ENCODE data around the gene FBRS. TPM values are rescaled to one million over a fixed set of nuclear protein-coding genes. Genes with fewer than 3 reads are reported as not detected.

FBRS gene
- total RNA-seq, 1 experiment from 2014 or later: 128 TPM

GRCh38 chr16:30663038-30663437, 4.8 kb downstream of the FBRS start:
- H3F3A ChIP-seq (ENCODE audit: insufficient read depth, low read depth): peaks cover 6% of the 10 kb centered on the region
- H3K27ac ChIP-seq: no peak overlapping the region
- H3K9me3 ChIP-seq (ENCODE audit: insufficient read depth, low read depth): no peaks in the 10 kb centered on the region
- TF ChIP-seq EZH2 (IDR thresholded peaks at IDR 0.05; ENCODE audit: low read depth): no peak
- no peak for TF ChIP-seq CTCF (conservative IDR thresholded peaks at IDR 0.05)
- no TSS peak for BruUV-seq (replicated peaks)
- no peaks in the 10 kb centered on the region for H3K27me3 ChIP-seq (ENCODE audit: insufficient read depth, low read depth)
- H4K20me1 ChIP-seq (ENCODE audit: insufficient read depth): peaks cover 31% of the 10 kb centered on the region
- H3K4me2 ChIP-seq: no peak overlapping the region
- ChIA-PET CTCF (interaction anchor here (0.7 kb wide), 1 partner anchor 270 kb away, joined by 3 read pairs; no protein-coding TSS in a partner anchor), POLR2A (ENCODE audit: unreplicated experiment) (no interaction called here)
- intact Hi-C loops (cut with micrococcal nuclease; ENCODE audit: unreplicated experiment): no loop called here
- H3K9me2 ChIP-seq (ENCODE audit: insufficient read depth): no peaks in the 10 kb centered on the region
- peaks cover 42% of the 10 kb centered on the region for H3K36me3 ChIP-seq (ENCODE audit: low read depth)
- no peak overlapping the region for H3K4me3 ChIP-seq
- DNase-seq: no peak
- H3K4me1 ChIP-seq (replicated peaks; ENCODE audit: insufficient read depth): peaks cover 15% of the 10 kb centered on the region
- H2AFZ ChIP-seq: no peak overlapping the region
- peaks cover 43% of the 10 kb centered on the region for H3K79me2 ChIP-seq (ENCODE audit: low read depth)

- H3K4me1 ChIP-seq (replicated peaks; ENCODE audit: insufficient read depth): peaks cover 15% of the 10 kb centered on the region
- H3K27ac ChIP-seq: no peak overlapping the region
- peaks cover 42% of the 10 kb centered on the region for H3K36me3 ChIP-seq (ENCODE audit: low read depth)
- intact Hi-C loops (cut with micrococcal nuclease; ENCODE audit: unreplicated experiment): no loop called here
- H3K27me3 ChIP-seq (ENCODE audit: insufficient read depth, low read depth): no peaks in the 10 kb centered on the region
- H3K79me2 ChIP-seq (ENCODE audit: low read depth): peaks cover 43% of the 10 kb centered on the region
- H3K9me3 ChIP-seq (ENCODE audit: insufficient read depth, low read depth): no peaks in the 10 kb centered on the region
- H3F3A ChIP-seq (ENCODE audit: insufficient read depth, low read depth): peaks cover 4% of the 10 kb centered on the region
- TF ChIP-seq CTCF (conservative IDR thresholded peaks at IDR 0.05): no peak
- TF ChIP-seq EZH2 (IDR thresholded peaks at IDR 0.05; ENCODE audit: low read depth): no peak
- POLR2A ChIA-PET (ENCODE audit: unreplicated experiment): no interaction called here
- H3K9me2 ChIP-seq (ENCODE audit: insufficient read depth): no peaks in the 10 kb centered on the region
- no TSS peak for BruUV-seq (replicated peaks)
- H3K4me3 ChIP-seq: no peak overlapping the region
- H4K20me1 ChIP-seq (ENCODE audit: insufficient read depth): peaks cover 31% of the 10 kb centered on the region
- H2AFZ ChIP-seq: no peak overlapping the region
- CTCF ChIA-PET: no interaction called here
- DNase-seq: no peak
- no peak overlapping the region for H3K4me2 ChIP-seq
Measured at GRCh38 chr16:30663820-30664219, 5.6 kb downstream of the FBRS start.

- no peak overlapping the region for H3K4me2 ChIP-seq
- H3K36me3 ChIP-seq (ENCODE audit: low read depth): peaks cover 42% of the 10 kb centered on the region
- no peaks in the 10 kb centered on the region for H3K9me2 ChIP-seq (ENCODE audit: insufficient read depth)
- H4K20me1 ChIP-seq (ENCODE audit: insufficient read depth): peaks cover 31% of the 10 kb centered on the region
- no peak overlapping the region for H3K27ac ChIP-seq
- ChIA-PET CTCF (interaction anchor here (0.6 kb wide), 1 partner anchor 573 kb away, joined by 4 read pairs; no protein-coding TSS in a partner anchor), POLR2A (ENCODE audit: unreplicated experiment) (no interaction called here)
- H3F3A ChIP-seq (ENCODE audit: insufficient read depth, low read depth): peaks cover 2% of the 10 kb centered on the region; the same call in 1 of the 2 replicates
- no peak for DNase-seq
- H3K79me2 ChIP-seq (ENCODE audit: low read depth): peaks cover 42% of the 10 kb centered on the region
- peaks cover 15% of the 10 kb centered on the region for H3K4me1 ChIP-seq (replicated peaks; ENCODE audit: insufficient read depth)
- no TSS peak for BruUV-seq (replicated peaks)
- TF ChIP-seq CTCF (conservative IDR thresholded peaks at IDR 0.05): no peak
- TF ChIP-seq EZH2 (IDR thresholded peaks at IDR 0.05; ENCODE audit: low read depth): no peak
- H3K9me3 ChIP-seq (ENCODE audit: insufficient read depth, low read depth): no peaks in the 10 kb centered on the region
- no peak overlapping the region for H2AFZ ChIP-seq
- H3K27me3 ChIP-seq (ENCODE audit: insufficient read depth, low read depth): no peaks in the 10 kb centered on the region
- intact Hi-C loops (cut with micrococcal nuclease; ENCODE audit: unreplicated experiment): no loop called here
- H3K4me3 ChIP-seq: no peak overlapping the region
Measured at GRCh38 chr16:30664616-30665109, 6.4 kb downstream of the FBRS start.

Data from PC-9 (cell line).